Trophoblast cell (in vitro differentiated cells and primary cell): ENCODE data around the gene SLC16A9.
"Not testable (repeated sequence)": the region's sequence is repeated elsewhere in the genome, so short reads cannot be mapped to it uniquely, and the experiment has no call there.

Experiments
- DNase-seq, 2 donors: peaks; one replicate each; pipeline ENCODE4 v3.0.0-alpha.2; 2016
- H2AFZ ChIP-seq: 2 replicates; pipeline ENCODE4 v1.6.1; 2013; ENCODE audit warnings: low read length, moderate library complexity, mild to moderate bottlenecking; ENCODE audit not compliant: insufficient read depth, poor library complexity
- H2AK5ac ChIP-seq: 2 replicates; pipeline ENCODE4 v1.6.1; 2013; ENCODE audit warnings: mild to moderate bottlenecking, low read length
- H2BK120ac ChIP-seq: 2 replicates; pipeline ENCODE4 v1.6.1; 2013; ENCODE audit warnings: low read length, mild to moderate bottlenecking, moderate library complexity; ENCODE audit not compliant: insufficient read depth, poor library complexity
- H2BK12ac ChIP-seq: 2 replicates; pipeline ENCODE4 v1.6.1; 2013; ENCODE audit warnings: mild to moderate bottlenecking, low read length, moderate library complexity
- H2BK5ac ChIP-seq: 2 replicates; pipeline ENCODE4 v1.6.1; 2013; ENCODE audit warnings: low read length, low read depth, moderate library complexity, mild to moderate bottlenecking; ENCODE audit not compliant: poor library complexity
- H3K14ac ChIP-seq: 2 replicates; pipeline ENCODE4 v1.6.1; 2013; ENCODE audit warnings: mild to moderate bottlenecking, low read length
- H3K18ac ChIP-seq: 2 replicates; pipeline ENCODE4 v1.6.1; 2013; ENCODE audit warnings: mild to moderate bottlenecking, low read length
- H3K23ac ChIP-seq: 2 replicates; pipeline ENCODE4 v1.6.1; 2013; ENCODE audit warnings: low read length
- H3K27ac ChIP-seq: 2 replicates; pipeline ENCODE4 v1.5.1; 2013; ENCODE audit warnings: low read depth, mild to moderate bottlenecking, inconsistent platforms, low read length, moderate library complexity
- H3K27me3 ChIP-seq: 2 replicates; pipeline ENCODE4 v1.6.1; 2013; ENCODE audit warnings: inconsistent platforms, mild to moderate bottlenecking, low read length, moderate library complexity; ENCODE audit not compliant: insufficient read depth
- H3K36me3 ChIP-seq, 2 experiments: 1 replicate in 1 of 2; 2 replicates in 1 of 2; pipeline ENCODE4 v1.6.1; 2013; ENCODE audit warnings: low read length in 2 of 2, mild to moderate bottlenecking in 2 of 2, moderate library complexity in 1 of 2; ENCODE audit not compliant: insufficient read depth in 2 of 2, control insufficient read depth in 1 of 2
- H3K4ac ChIP-seq: 2 replicates; pipeline ENCODE4 v1.6.1; 2013; ENCODE audit warnings: low read depth, mild to moderate bottlenecking, low read length, moderate library complexity
- H3K4me1 ChIP-seq, 2 experiments: 1 replicate in 1 of 2; 2 replicates in 1 of 2; pipeline ENCODE4 v1.6.1; 2013; ENCODE audit warnings: low read length in 2 of 2, mild to moderate bottlenecking in 2 of 2, moderate library complexity in 1 of 2; ENCODE audit not compliant: insufficient read depth in 2 of 2, control insufficient read depth in 1 of 2
- H3K4me2 ChIP-seq: 2 replicates; pipeline ENCODE4 v1.6.1; 2013; ENCODE audit warnings: inconsistent platforms, mild to moderate bottlenecking, low read length, moderate library complexity
- H3K4me3 ChIP-seq: 2 replicates; pipeline ENCODE4 v1.5.1; 2013; ENCODE audit warnings: mild to moderate bottlenecking, low read depth, low read length, inconsistent platforms
- H3K79me1 ChIP-seq: one replicate; pipeline ENCODE4 v1.6.1; 2013; ENCODE audit warnings: low read length
- H3K79me2 ChIP-seq: 2 replicates; pipeline ENCODE4 v1.6.1; 2013; ENCODE audit warnings: low read length, mild to moderate bottlenecking; ENCODE audit not compliant: control insufficient read depth, insufficient read depth, poor library complexity
- H3K9ac ChIP-seq: 2 replicates; pipeline ENCODE4 v1.6.1; 2013; ENCODE audit warnings: mild to moderate bottlenecking, low read length
- H3K9me3 ChIP-seq: 2 replicates; pipeline ENCODE4 v1.6.1; 2013; ENCODE audit warnings: low read depth, mild to moderate bottlenecking, control low read depth, inconsistent platforms, low read length; ENCODE audit not compliant: insufficient read depth
- H4K12ac ChIP-seq: 2 replicates; pipeline ENCODE4 v1.6.1; 2013; ENCODE audit warnings: low read depth, mild to moderate bottlenecking, low read length, moderate library complexity
- H4K8ac ChIP-seq: 2 replicates; pipeline ENCODE4 v1.6.1; 2013; ENCODE audit warnings: low read depth, mild to moderate bottlenecking, low read length, moderate library complexity
- H4K91ac ChIP-seq: one replicate; pipeline ENCODE4 v1.6.1; 2013; ENCODE audit warnings: low read depth, mild to moderate bottlenecking, low read length, moderate library complexity
- WGBS: extraction: QIAGEN DNeasy Blood & Tissue Kit; methylation state at CpG from one replicate; pipeline ENCODE4 v1.1.7; 2013; ENCODE audit warnings: missing lambda C conversion rate; ENCODE audit not compliant: insufficient read length, insufficient coverage; ENCODE audit errors: extremely low coverage; 5-methylcytosine and 5-hydroxymethylcytosine counted together

The SLC16A9 gene

GRCh38 chr10:59735296-59735695 is 25.6 kb upstream of the SLC16A9 start:
- Histone ChIP-seq H3K23ac (no peak overlapping the region), H3K79me1 (no peaks in the 10 kb centered on the region), H3K27ac (no peak overlapping the region), H2BK5ac (no peak overlapping the region), H2AK5ac (no peak overlapping the region), H3K4me2 (no peak overlapping the region), H3K36me3 (no peaks in the 10 kb centered on the region), H3K9me3 (no peaks in the 10 kb centered on the region), H4K91ac (no peak overlapping the region), H3K9ac (no peak overlapping the region), H3K4ac (no peak overlapping the region), H3K18ac (no peak overlapping the region), H4K8ac (no peak overlapping the region), H3K14ac (no peak overlapping the region), H3K79me2 (no peaks in the 10 kb centered on the region), H2AFZ (no peak overlapping the region), H3K4me1 (no peaks in the 10 kb centered on the region), H2BK12ac (no peak overlapping the region), H2BK120ac (no peak overlapping the region), H3K4me3 (no peak overlapping the region), H4K12ac (no peak overlapping the region), H3K27me3 (no peaks in the 10 kb centered on the region)
- DNase-seq = no peak
- WGBS = no CpG with 5 or more reads among the region's 1 CpG

- Histone ChIP-seq H3K18ac (no peak overlapping the region), H3K14ac (no peak overlapping the region), H3K9me3 (no peaks in the 10 kb centered on the region), H3K79me1 (no peaks in the 10 kb centered on the region), H2BK120ac (no peak overlapping the region), H2BK12ac (no peak overlapping the region), H3K23ac (no peak overlapping the region), H3K4ac (no peak overlapping the region), H2BK5ac (no peak overlapping the region), H3K79me2 (no peaks in the 10 kb centered on the region), H3K27ac (no peak overlapping the region), H4K8ac (no peak overlapping the region), H3K9ac (no peak overlapping the region), H4K12ac (no peak overlapping the region), H3K36me3 (no peaks in the 10 kb centered on the region), H3K4me3 (no peak overlapping the region), H3K4me2 (no peak overlapping the region), H4K91ac (no peak overlapping the region), H2AFZ (no peak overlapping the region), H3K4me1 (no peaks in the 10 kb centered on the region), H2AK5ac (no peak overlapping the region), H3K27me3 (no peaks in the 10 kb centered on the region)
- no peak for DNase-seq
- no CpG with 5 or more reads among the region's 3 CpGs for WGBS
Measured at GRCh38 chr10:59734014-59734462, 24.4 kb upstream of the SLC16A9 start.

GRCh38 chr10:59733321-59734013 is 23.8 kb upstream of the SLC16A9 start:
- H3K9me3 ChIP-seq, H3K18ac ChIP-seq, H3K4me1 ChIP-seq, H3K36me3 ChIP-seq, H3K79me1 ChIP-seq, H3K14ac ChIP-seq, H4K12ac ChIP-seq, H3K23ac ChIP-seq, H2BK5ac ChIP-seq, DNase-seq, H2AK5ac ChIP-seq, H2BK120ac ChIP-seq, H3K27me3 ChIP-seq, H3K79me2 ChIP-seq, H3K9ac ChIP-seq, H3K4me2 ChIP-seq, H2AFZ ChIP-seq, H4K91ac ChIP-seq, H3K27ac ChIP-seq, H4K8ac ChIP-seq, H2BK12ac ChIP-seq, H3K4ac ChIP-seq, H3K4me3 ChIP-seq: not testable (repeated sequence)
- no CpG with 5 or more reads among the region's 16 CpGs for WGBS

- H2BK12ac ChIP-seq, H4K12ac ChIP-seq, H4K91ac ChIP-seq, H3K27me3 ChIP-seq, H3K4me2 ChIP-seq, H3K9ac ChIP-seq, H2AFZ ChIP-seq, H2BK5ac ChIP-seq, H3K79me2 ChIP-seq, H3K9me3 ChIP-seq, H3K23ac ChIP-seq, H3K79me1 ChIP-seq, H3K4me1 ChIP-seq, H3K14ac ChIP-seq, H4K8ac ChIP-seq, H3K36me3 ChIP-seq, DNase-seq, H3K27ac ChIP-seq, H2BK120ac ChIP-seq, H3K4me3 ChIP-seq, H2AK5ac ChIP-seq, H3K18ac ChIP-seq, H3K4ac ChIP-seq: not testable (repeated sequence)
- no CpG with 5 or more reads among the region's 4 CpGs for WGBS
Measured at GRCh38 chr10:59732849-59733248, 23.2 kb upstream of the SLC16A9 start.
